ENCODE results near the gene SLF2.

The SLF2 gene

DNA sequence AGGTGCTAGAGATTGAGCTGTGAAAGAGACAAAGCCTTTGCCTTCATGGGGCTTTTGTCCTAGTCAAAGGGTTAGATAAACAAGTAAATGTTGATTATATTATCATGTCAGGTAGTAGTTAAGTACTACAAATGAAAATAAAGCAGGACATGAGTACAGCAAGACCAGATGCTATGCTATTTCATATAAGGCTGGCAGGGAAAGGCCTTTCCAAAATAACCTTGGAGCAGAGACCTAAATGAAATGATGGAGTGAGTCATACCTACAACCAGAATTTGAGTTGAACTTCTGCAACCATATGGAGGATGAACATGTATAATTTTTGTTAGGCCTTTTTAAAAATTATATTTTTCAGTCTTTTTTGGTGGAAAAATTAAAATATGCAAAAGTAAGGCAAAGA lies 33.0 kb downstream of the SLF2 start:
- TF ChIP-seq SIN3A (IDR thresholded peaks at IDR 0.05; ENCODE audit: borderline replicate concordance, insufficient read depth, low read length) (no peak), POLR2AphosphoS5 (IDR thresholded peaks at IDR 0.05; ENCODE audit: low read depth, low read length) (no peak), TAF1 (IDR thresholded peaks at IDR 0.05; ENCODE audit: borderline replicate concordance, insufficient read depth, low read length) (no peak), FOXP2 (optimal IDR thresholded peaks at IDR 0.05; ENCODE audit: borderline replicate concordance, extremely low read depth, extremely low read length, insufficient read depth) (no peak)
- TF ChIP-seq, protein P1, sequence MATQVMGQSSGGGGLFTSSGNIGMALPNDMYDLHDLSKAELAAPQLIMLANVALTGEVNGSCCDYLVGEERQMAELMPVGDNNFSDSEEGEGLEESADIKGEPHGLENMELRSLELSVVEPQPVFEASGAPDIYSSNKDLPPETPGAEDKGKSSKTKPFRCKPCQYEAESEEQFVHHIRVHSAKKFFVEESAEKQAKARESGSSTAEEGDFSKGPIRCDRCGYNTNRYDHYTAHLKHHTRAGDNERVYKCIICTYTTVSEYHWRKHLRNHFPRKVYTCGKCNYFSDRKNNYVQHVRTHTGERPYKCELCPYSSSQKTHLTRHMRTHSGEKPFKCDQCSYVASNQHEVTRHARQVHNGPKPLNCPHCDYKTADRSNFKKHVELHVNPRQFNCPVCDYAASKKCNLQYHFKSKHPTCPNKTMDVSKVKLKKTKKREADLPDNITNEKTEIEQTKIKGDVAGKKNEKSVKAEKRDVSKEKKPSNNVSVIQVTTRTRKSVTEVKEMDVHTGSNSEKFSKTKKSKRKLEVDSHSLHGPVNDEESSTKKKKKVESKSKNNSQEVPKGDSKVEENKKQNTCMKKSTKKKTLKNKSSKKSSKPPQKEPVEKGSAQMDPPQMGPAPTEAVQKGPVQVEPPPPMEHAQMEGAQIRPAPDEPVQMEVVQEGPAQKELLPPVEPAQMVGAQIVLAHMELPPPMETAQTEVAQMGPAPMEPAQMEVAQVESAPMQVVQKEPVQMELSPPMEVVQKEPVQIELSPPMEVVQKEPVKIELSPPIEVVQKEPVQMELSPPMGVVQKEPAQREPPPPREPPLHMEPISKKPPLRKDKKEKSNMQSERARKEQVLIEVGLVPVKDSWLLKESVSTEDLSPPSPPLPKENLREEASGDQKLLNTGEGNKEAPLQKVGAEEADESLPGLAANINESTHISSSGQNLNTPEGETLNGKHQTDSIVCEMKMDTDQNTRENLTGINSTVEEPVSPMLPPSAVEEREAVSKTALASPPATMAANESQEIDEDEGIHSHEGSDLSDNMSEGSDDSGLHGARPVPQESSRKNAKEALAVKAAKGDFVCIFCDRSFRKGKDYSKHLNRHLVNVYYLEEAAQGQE (IDR thresholded peaks at IDR 0.05; ENCODE audit: insufficient read depth in 1 of 2, low read depth in 2 of 2, low read length in 2 of 2), result no peak

DNA sequence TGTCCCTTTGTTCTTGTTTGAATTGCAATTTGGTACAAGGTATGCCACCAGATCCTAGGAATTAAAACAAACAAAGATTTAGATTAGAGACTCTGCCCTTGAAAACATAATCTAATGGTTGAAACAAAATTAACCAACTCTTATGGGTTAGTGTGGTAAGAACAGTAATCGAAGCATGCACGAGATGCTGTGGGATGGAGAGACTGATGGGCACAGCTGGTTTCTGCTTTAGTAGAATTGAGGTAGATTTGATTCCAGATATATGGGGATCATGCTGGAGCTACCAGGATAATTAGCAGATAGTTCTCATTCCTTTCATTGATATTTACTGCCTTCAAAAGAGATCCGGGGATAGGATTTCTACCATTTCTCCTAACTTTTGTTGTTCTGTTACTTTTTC lies 36.2 kb downstream of the SLF2 start:
- TF ChIP-seq, protein P1 (IDR thresholded peaks at IDR 0.05; ENCODE audit: insufficient read depth in 1 of 2, low read depth in 2 of 2, low read length in 2 of 2), result no peak
- no peak for TF ChIP-seq FOXP2 (optimal IDR thresholded peaks at IDR 0.05; ENCODE audit: borderline replicate concordance, extremely low read depth, extremely low read length, insufficient read depth)
- TF ChIP-seq SIN3A (IDR thresholded peaks at IDR 0.05; ENCODE audit: borderline replicate concordance, insufficient read depth, low read length), result no peak
- TF ChIP-seq TAF1 (IDR thresholded peaks at IDR 0.05; ENCODE audit: borderline replicate concordance, insufficient read depth, low read length), result no peak
- no peak for TF ChIP-seq POLR2AphosphoS5 (IDR thresholded peaks at IDR 0.05; ENCODE audit: low read depth, low read length)

DNA sequence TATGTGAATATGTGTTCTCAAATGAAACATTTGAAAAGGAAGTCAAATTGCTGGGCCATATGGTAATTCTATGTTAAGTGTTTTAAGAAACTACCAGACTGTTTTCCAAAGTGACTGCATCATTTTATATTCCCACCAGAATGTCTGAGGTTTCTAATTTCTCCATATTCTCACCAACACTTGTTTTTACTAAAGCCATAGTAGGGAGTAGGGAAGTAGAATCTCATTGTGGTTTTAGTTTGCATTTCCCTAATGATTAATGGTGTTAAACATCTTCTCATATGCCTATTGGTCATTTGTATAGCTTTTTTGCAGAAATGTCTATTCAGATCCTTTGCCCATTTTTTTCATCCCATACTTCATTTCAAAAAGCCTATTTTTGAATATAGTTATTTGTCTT lies 47.5 kb downstream of the SLF2 start:
- TF ChIP-seq TAF1 (IDR thresholded peaks at IDR 0.05; ENCODE audit: borderline replicate concordance, insufficient read depth, low read length) (no peak), POLR2AphosphoS5 (IDR thresholded peaks at IDR 0.05; ENCODE audit: low read depth, low read length) (no peak), FOXP2 (optimal IDR thresholded peaks at IDR 0.05; ENCODE audit: borderline replicate concordance, extremely low read depth, extremely low read length, insufficient read depth) (no peak), SIN3A (IDR thresholded peaks at IDR 0.05; ENCODE audit: borderline replicate concordance, insufficient read depth, low read length) (no peak)
- TF ChIP-seq, protein P1 (IDR thresholded peaks at IDR 0.05; ENCODE audit: insufficient read depth in 1 of 2, low read depth in 2 of 2, low read length in 2 of 2), result no peak

DNA sequence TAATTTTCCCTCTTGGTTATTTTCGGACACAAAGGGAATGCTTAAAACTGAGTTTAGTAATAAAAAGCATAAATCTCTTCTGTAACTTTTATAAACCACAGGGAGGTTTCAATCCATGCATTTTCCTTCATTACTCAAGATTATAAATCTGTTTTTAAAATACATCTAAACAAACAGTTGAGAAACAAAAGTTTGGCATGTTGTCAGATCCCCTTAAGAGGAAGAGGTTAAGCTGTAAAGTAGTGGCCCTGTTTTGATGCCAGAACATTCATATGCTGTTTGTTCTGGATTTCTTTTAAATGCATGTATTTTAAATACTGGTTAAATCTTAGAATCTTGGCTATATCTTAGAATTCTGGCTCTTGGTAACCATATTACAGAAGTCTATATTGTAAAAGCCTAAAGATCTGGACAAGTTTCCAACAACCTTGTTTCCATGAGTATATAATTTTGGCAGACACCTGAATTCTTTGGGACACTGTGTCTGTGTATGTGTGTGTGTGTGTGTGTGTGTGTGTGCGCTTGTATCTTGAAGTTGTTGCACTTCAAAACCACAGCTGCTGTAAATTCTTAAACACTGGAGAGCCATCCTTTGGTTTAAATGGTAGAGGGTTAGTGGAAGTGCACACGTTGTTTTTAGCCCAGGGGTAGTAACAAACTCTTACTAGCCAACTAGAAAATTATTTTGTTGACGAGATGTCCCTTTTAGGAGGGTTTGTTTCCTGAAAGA lies 49.8 kb downstream of the SLF2 start:
- TF ChIP-seq FOXP2 (optimal IDR thresholded peaks at IDR 0.05; ENCODE audit: borderline replicate concordance, extremely low read depth, extremely low read length, insufficient read depth) (no peak), TAF1 (IDR thresholded peaks at IDR 0.05; ENCODE audit: borderline replicate concordance, insufficient read depth, low read length) (no peak), SIN3A (IDR thresholded peaks at IDR 0.05; ENCODE audit: borderline replicate concordance, insufficient read depth, low read length) (no peak), POLR2AphosphoS5 (IDR thresholded peaks at IDR 0.05; ENCODE audit: low read depth, low read length) (no peak)
- TF ChIP-seq, protein P1 (IDR thresholded peaks at IDR 0.05; ENCODE audit: insufficient read depth in 1 of 2, low read depth in 2 of 2, low read length in 2 of 2), result no peak
